Measurements from ENCODE around the gene ZC2HC1C.
"Not testable (repeated sequence)": the region's sequence is repeated elsewhere in the genome, so short reads cannot be mapped to it uniquely, and the experiment has no call there.

Gene ZC2HC1C

GRCh38 chr14:75091251-75091650 is 21.8 kb downstream of the ZC2HC1C start:
- no peak for DNase-seq (ENCODE audit: low read depth in 1 of 2, low spot score in 1 of 2)

GRCh38 chr14:75092698-75093097 is 23.3 kb downstream of the ZC2HC1C start:
- DNase-seq (ENCODE audit: low read depth in 1 of 2, low spot score in 1 of 2) = no peak

GRCh38 chr14:75094896-75095295 is 25.5 kb downstream of the ZC2HC1C start:
- no peak for DNase-seq (ENCODE audit: low read depth in 1 of 2, low spot score in 1 of 2)

- no peak for DNase-seq (ENCODE audit: low read depth in 1 of 2, low spot score in 1 of 2)
These were observed 26.2 kb downstream of the ZC2HC1C start for GRCh38 chr14:75095690-75096089.

- no peak for DNase-seq (ENCODE audit: low read depth in 1 of 2, low spot score in 1 of 2)
These were observed 27.5 kb downstream of the ZC2HC1C start for GRCh38 chr14:75096959-75097358.

- no peak for DNase-seq (ENCODE audit: low read depth in 1 of 2, low spot score in 1 of 2)
These were observed 28.8 kb downstream of the ZC2HC1C start for GRCh38 chr14:75098212-75098611.

- no peak for DNase-seq (ENCODE audit: low read depth in 1 of 2, low spot score in 1 of 2)
These were observed 29.2 kb downstream of the ZC2HC1C start for GRCh38 chr14:75098682-75099081.

GRCh38 chr14:75101491-75101890 is 32.0 kb downstream of the ZC2HC1C start:
- no peak for DNase-seq (ENCODE audit: low read depth in 1 of 2, low spot score in 1 of 2)

- DNase-seq (ENCODE audit: low read depth in 1 of 2, low spot score in 1 of 2) = no peak
These were observed 37.7 kb downstream of the ZC2HC1C start for GRCh38 chr14:75107186-75107585.

GRCh38 chr14:75109877-75110276 is 40.4 kb downstream of the ZC2HC1C start:
- no peak for DNase-seq (ENCODE audit: low read depth in 1 of 2, low spot score in 1 of 2)

- no peak for DNase-seq (ENCODE audit: low read depth in 1 of 2, low spot score in 1 of 2)
These were observed 44.6 kb downstream of the ZC2HC1C start for GRCh38 chr14:75113932-75114539.

GRCh38 chr14:75119056-75119455 is 49.6 kb downstream of the ZC2HC1C start:
- no peak for DNase-seq (ENCODE audit: low read depth in 1 of 2, low spot score in 1 of 2)

GRCh38 chr14:75120541-75121291 is 51.3 kb downstream of the ZC2HC1C start:
- DNase-seq (ENCODE audit: low read depth in 1 of 2, low spot score in 1 of 2) = no peak

GRCh38 chr14:75121552-75121951 is 52.1 kb downstream of the ZC2HC1C start:
- DNase-seq (ENCODE audit: low read depth in 1 of 2, low spot score in 1 of 2) = no peak

GRCh38 chr14:75123991-75124390 is 54.5 kb downstream of the ZC2HC1C start:
- no peak for DNase-seq (ENCODE audit: low read depth in 1 of 2, low spot score in 1 of 2)

GRCh38 chr14:75125617-75126016 is 56.2 kb downstream of the ZC2HC1C start:
- no peak for DNase-seq (ENCODE audit: low read depth in 1 of 2, low spot score in 1 of 2)

GRCh38 chr14:75126121-75126544 is 56.7 kb downstream of the ZC2HC1C start:
- no peak for DNase-seq (ENCODE audit: low read depth in 1 of 2, low spot score in 1 of 2)

GRCh38 chr14:75126679-75127473 is 57.4 kb downstream of the ZC2HC1C start, which contains the start of gene NEK9:
NEK9 (minus strand) TSS chr14:75127048; CDS start chr14:75126921, 127 bp downstream.
- DNase-seq (ENCODE audit: low read depth in 1 of 2, low spot score in 1 of 2) = peak; percentile 80 to 82

GRCh38 chr14:75127474-75127820 is 58.0 kb downstream of the ZC2HC1C start:
- not testable (repeated sequence) for DNase-seq (ENCODE audit: low read depth in 1 of 2, low spot score in 1 of 2)

GRCh38 chr14:75127903-75128595 is 58.6 kb downstream of the ZC2HC1C start:
- DNase-seq (ENCODE audit: low read depth in 1 of 2, low spot score in 1 of 2) = no peak

GRCh38 chr14:75128596-75128990 is 59.2 kb downstream of the ZC2HC1C start:
- DNase-seq (ENCODE audit: low read depth in 1 of 2, low spot score in 1 of 2) = no peak

Measured in activated T-helper 1 cell treated with anti-CD3 and anti-CD28 coated beads, Interleukin-2, amount 50 U/mL, for 16 hours (primary cell).